ENCODE results near the gene MAGEB17.

The MAGEB17 gene

DNA sequence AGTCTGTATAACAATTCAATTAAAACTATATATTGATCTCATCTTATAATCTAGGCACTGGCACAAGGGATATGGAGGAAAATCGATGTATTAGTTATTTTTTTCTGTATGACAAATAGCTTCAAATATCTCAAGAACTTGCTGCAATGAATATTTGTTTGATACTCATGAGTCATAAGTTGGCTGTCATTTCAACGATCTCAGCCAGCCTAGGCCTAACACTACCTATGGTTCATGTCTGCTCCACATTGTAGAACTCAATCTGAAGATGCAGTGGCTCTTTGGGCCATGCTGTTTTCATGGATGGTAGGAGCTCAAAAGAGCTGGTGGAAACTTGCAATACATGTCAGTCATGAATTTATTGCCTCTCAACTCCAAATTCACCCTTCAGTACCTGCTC, 44.7 kb downstream of the MAGEB17 start:
- no peak for DNase-seq

DNA sequence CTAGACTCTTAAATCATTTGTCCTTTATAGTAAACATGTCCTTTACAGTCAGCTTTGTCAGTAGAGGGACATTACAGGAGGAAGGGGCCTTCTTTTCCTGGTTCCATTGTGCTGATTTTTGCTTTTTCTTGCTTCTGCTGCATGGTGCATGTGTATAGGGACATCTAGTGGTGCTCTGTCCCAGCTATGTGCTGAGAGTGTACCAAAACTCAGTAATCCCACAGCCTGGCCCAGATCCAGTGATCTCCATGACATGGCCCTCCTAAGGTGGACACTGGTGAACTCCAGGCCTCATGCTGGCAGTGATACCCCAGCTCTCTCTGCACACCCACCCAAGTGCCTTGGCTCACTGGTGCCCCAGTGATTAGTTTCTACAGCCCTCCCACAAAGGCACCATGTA, 45.2 kb downstream of the MAGEB17 start:
- DNase-seq: no peak

DNA sequence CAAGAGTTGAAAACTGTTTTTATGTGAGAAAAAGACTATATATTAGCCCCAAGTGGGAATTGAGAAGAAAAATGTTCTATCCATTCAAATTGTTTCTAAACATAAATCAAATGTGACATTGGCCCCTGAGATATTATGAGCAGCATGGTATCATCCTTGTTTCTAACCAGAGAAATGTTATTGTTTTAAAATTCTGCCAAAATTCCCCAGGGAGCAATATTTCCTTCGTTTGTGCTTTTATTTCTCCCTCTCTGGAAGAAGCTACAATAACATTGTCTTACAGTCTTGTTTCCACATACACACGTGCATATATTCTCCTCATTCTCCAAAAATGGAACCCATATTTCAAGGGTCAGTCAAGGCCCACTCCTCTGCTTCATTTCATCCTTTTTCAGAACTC, 46.7 kb downstream of the MAGEB17 start:
- no peak for DNase-seq

DNA sequence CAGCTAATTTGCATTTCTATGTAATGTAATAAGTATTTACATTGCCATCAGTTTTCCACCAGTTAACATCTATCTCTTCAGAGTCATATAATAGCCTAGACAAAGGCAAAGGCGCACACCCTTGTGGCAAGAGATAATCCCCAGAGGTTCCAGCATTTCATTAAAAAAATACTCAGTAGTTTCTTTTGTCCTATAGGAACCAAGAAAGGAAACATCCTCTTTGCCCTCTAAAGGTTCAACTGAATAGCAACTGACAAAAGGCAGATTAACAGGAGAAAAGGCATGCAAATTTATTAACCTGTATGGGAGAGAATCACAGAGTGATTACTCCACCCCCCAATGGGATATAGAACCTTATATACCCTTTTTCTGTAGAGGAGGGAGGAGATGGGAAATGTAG, 48.4 kb downstream of the MAGEB17 start:
- DNase-seq: no peak
